Naive thymus-derived CD4-positive, alpha-beta T cell (primary cell): Measurements from ENCODE around the gene UGT2B10. TPM values are rescaled to one million over a fixed set of nuclear protein-coding genes. Genes with fewer than 3 reads are reported as not detected.
"Not testable (repeated sequence)": the region's sequence is repeated elsewhere in the genome, so short reads cannot be mapped to it uniquely, and the experiment has no call there.

ENCODE experiments used
- ATAC-seq: fragments of 150-1000 bp; cut with Tn5 transposase; 2 replicates; pipeline ENCODE4 v1.10.0; 2021; ENCODE audit warnings: mild to moderate bottlenecking, moderate library complexity
- CTCF ChIA-PET: fragments of 350-600 bp; sonication (Branson Sonifier 250); formaldehyde crosslinking; loops from one replicate; lab custom pipeline; 2021; ENCODE audit warnings: antibody characterized with exemption; lab: Charles Lee
- POLR2A ChIA-PET: fragments of 350-600 bp; sonication (Branson Sonifier 250); formaldehyde crosslinking; loops from one replicate; lab custom pipeline; 2021; ENCODE audit warnings: antibody characterized with exemption, inconsistent platforms; lab: Charles Lee
- DNase-seq, 9 donors: peaks; one replicate each; pipeline versions ENCODE4 v3.0.0 to v3.0.0-alpha.2; 2020 to 2022; ENCODE audit warnings: mixed read lengths in 1 of 9
- H3K27ac ChIP-seq: one replicate; pipeline ENCODE4 v1.7.0; 2013; ENCODE audit warnings: mild to moderate bottlenecking, low read depth, low read length, moderate library complexity
- H3K27me3 ChIP-seq, 2 donors: one replicate each; pipeline ENCODE4 v1.7.0; 2013; ENCODE audit warnings: low read length in 2 of 2, mild to moderate bottlenecking in 2 of 2, moderate library complexity in 2 of 2; ENCODE audit not compliant: control insufficient read depth in 2 of 2, insufficient read depth in 2 of 2
- H3K36me3 ChIP-seq, 3 experiments: 1 replicate in 2 of 3; 2 replicates in 1 of 3; pipeline ENCODE4 v1.7.0; 2013; ENCODE audit warnings: low read length in 3 of 3, mild to moderate bottlenecking in 3 of 3, moderate library complexity in 1 of 3; ENCODE audit not compliant: insufficient read depth in 3 of 3, control insufficient read depth in 2 of 3
- H3K4me1 ChIP-seq, 2 donors: one replicate each; pipeline ENCODE4 v1.7.0; 2013; ENCODE audit warnings: low read length in 2 of 2, mild to moderate bottlenecking in 2 of 2, moderate library complexity in 1 of 2; ENCODE audit not compliant: control insufficient read depth in 2 of 2, insufficient read depth in 2 of 2
- H3K4me3 ChIP-seq: 2 replicates; pipeline ENCODE4 v1.7.0; 2013; ENCODE audit warnings: mild to moderate bottlenecking, low read length
- H3K9me3 ChIP-seq, 3 experiments: 1 replicate in 2 of 3; 2 replicates in 1 of 3; pipeline ENCODE4 v1.7.0; 2013; ENCODE audit warnings: low read length in 3 of 3; ENCODE audit not compliant: control insufficient read depth in 2 of 3
- H3K27ac Mint-ChIP-seq, 9 donors: one replicate each; pipeline ENCODE4 v1.8.0; 2020 to 2022; ENCODE audit warnings: mixed read lengths in 9 of 9, mild to moderate bottlenecking in 8 of 9, moderate library complexity in 5 of 9, inconsistent platforms in 2 of 9
- H3K27me3 Mint-ChIP-seq, 5 donors: one replicate each; pipeline ENCODE4 v1.8.0; 2021 to 2022; ENCODE audit warnings: mixed read lengths in 5 of 5, mild to moderate bottlenecking in 1 of 5
- H3K36me3 Mint-ChIP-seq, 5 donors: one replicate each; pipeline ENCODE4 v1.8.0; 2020 to 2022; ENCODE audit warnings: mixed read lengths in 5 of 5, mild to moderate bottlenecking in 3 of 5, inconsistent platforms in 1 of 5
- H3K4me1 Mint-ChIP-seq, 7 donors: one replicate each; pipeline ENCODE4 v1.8.0; 2020 to 2022; ENCODE audit warnings: mixed read lengths in 7 of 7, mild to moderate bottlenecking in 3 of 7, inconsistent platforms in 1 of 7
- H3K4me3 Mint-ChIP-seq, 10 donors: one replicate each; pipeline ENCODE4 v1.8.0; 2020 to 2022; ENCODE audit warnings: mild to moderate bottlenecking in 10 of 10, mixed read lengths in 10 of 10, moderate library complexity in 6 of 10, inconsistent platforms in 2 of 10
- H3K9me3 Mint-ChIP-seq, 11 donors: one replicate each; pipeline ENCODE4 v1.8.0; 2020 to 2022; ENCODE audit warnings: mixed read lengths in 11 of 11, mild to moderate bottlenecking in 4 of 11, inconsistent platforms in 1 of 11, moderate library complexity in 1 of 11
- intact Hi-C, 2 donors: fragments of 100-400 bp; cut with micrococcal nuclease; formaldehyde crosslinking; loops; one replicate each; pipeline ENCODE4 v1.15.1; 2023
- polyA plus RNA-seq, 2 donors: library from polyadenylated mRNA; unstranded; fragments of 300-500 nt; fragmentation: Illumina TruSeq; gene quantifications; one replicate each; pipeline ENCODE4 v1.2.3, GENCODE V29; 2021
- total RNA-seq, 6 experiments: library from RNA in 5 of 6; stranded (reverse) in 5 of 6; gene quantifications; 1 replicate in 5 of 6; 2 replicates in 1 of 6; pipeline ENCODE4 v1.2.3 and lab custom pipeline; 2021 to 2026

Gene UGT2B10
- total and polyA plus RNA-seq, 7 experiments from 2014 or later = not detected

DNA sequence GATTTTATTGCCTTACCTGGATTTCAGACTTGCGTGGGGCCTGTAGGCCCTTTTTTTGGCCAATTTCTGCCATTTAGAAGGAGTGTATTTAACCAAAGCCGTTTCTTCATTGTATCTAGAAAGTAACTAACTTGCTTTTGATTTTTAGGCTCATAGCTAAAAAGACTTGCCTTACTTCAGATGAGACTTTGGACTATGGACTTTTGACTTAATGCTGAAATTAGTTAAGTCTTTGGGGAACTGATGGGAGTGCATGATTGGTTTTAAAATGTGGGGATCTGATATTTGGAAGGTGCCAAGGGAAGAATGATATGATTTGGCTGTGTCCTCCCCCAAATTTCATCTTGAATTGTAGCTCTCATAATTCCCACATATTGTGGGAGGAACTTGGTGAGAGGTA, 7.7 kb upstream of the UGT2B10 start:
- Mint-ChIP-seq H3K4me1 (no peaks in the 10 kb centered on the region), H3K27me3 (peaks cover 0 to 7% (median 0%) of the 10 kb centered on the region in 5 donors), H3K27ac (no peak overlapping the region), H3K9me3 (peaks cover 0 to 7% (median 2%) of the 10 kb centered on the region in 11 donors), H3K4me3 (no peak overlapping the region), H3K36me3 (no peaks in the 10 kb centered on the region)
- H3K4me1 ChIP-seq = no peaks in the 10 kb centered on the region
- CTCF ChIA-PET = no interaction called here
- no peak overlapping the region for H3K4me3 ChIP-seq
- intact Hi-C loops = no loop called here
- POLR2A ChIA-PET = no interaction called here
- DNase-seq = no peak
- H3K36me3 ChIP-seq = no peaks in the 10 kb centered on the region
- no peaks in the 10 kb centered on the region for H3K9me3 ChIP-seq
- H3K27ac ChIP-seq = no peak overlapping the region
- no peaks in the 10 kb centered on the region for H3K27me3 ChIP-seq
- no peak for ATAC-seq

DNA sequence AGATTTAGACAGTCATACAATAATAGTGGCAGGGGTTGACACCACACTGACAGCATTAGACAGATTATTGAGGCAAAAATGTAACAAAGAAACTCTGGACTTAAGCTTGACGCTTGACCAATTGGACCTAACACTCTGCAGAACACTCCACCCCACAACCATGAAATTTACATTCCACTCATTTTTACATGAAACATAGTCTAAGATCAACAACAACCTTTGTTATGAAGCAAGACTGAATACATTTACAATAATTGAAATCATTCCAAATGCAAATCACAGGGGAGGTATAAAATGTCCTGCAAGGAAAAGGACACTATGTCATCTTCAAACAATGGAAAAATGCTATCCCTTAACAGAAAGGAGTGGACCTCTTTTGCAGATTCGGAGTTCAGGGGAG, 4.9 kb upstream of the UGT2B10 start:
- no peak overlapping the region for H3K27ac Mint-ChIP-seq
- peaks cover 0 to 7% (median 2%) of the 10 kb centered on the region in 11 donors for H3K9me3 Mint-ChIP-seq
- CTCF ChIA-PET = no interaction called here
- intact Hi-C loops = no loop called here
- no peaks in the 10 kb centered on the region for H3K36me3 ChIP-seq
- H3K9me3 ChIP-seq = no peaks in the 10 kb centered on the region
- no peaks in the 10 kb centered on the region for H3K36me3 Mint-ChIP-seq
- H3K4me1 ChIP-seq = no peaks in the 10 kb centered on the region
- no peak overlapping the region for H3K4me3 Mint-ChIP-seq
- DNase-seq (no peak), ATAC-seq (no peak)
- H3K4me1 Mint-ChIP-seq = no peaks in the 10 kb centered on the region
- H3K27ac ChIP-seq = no peak overlapping the region
- POLR2A ChIA-PET = no interaction called here
- no peak overlapping the region for H3K4me3 ChIP-seq
- no peaks in the 10 kb centered on the region for H3K27me3 ChIP-seq
- H3K27me3 Mint-ChIP-seq = peaks cover 0 to 3% (median 0%) of the 10 kb centered on the region in 5 donors

DNA sequence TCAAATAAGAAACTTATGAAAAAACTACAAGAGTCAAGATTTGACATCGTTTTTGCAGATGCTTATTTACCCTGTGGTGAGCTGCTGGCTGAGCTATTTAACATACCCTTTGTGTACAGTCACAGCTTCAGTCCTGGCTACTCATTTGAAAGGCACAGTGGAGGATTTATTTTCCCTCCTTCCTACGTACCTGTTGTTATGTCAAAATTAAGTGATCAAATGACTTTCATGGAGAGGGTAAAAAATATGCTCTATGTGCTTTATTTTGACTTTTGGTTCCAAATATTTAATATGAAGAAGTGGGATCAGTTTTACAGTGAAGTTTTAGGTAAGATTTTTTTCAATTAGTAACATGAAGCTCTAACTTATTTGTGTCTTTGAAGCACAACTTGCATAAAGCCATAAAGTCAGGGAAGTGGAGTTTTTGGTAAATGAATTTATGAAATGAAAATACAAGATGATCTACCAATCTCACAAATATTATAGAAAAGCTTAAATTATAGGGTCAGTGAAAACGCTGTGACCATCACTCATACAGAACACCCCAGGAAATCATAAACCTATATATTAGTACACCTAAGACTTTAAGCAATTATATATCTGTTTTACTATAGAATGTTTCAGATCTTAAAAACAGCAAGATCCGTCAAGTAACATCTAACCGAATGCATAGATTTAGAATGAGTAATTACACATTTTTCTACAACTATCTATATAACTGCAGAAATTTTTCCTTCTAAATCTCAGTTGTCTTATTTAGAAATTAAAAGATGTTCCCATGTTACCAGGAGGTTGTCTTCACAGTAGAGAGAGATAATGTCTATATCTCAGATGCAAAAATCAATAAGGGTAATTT, 844 bp downstream of the UGT2B10 start:
- DNase-seq, H3K27ac ChIP-seq, intact Hi-C loops, H3K36me3 Mint-ChIP-seq, H3K27me3 ChIP-seq, ATAC-seq, H3K36me3 ChIP-seq, H3K9me3 ChIP-seq, H3K27ac Mint-ChIP-seq, H3K9me3 Mint-ChIP-seq, H3K4me3 Mint-ChIP-seq, H3K4me1 Mint-ChIP-seq, H3K27me3 Mint-ChIP-seq, H3K4me3 ChIP-seq, H3K4me1 ChIP-seq, POLR2A ChIA-PET, CTCF ChIA-PET: not testable (repeated sequence)

DNA sequence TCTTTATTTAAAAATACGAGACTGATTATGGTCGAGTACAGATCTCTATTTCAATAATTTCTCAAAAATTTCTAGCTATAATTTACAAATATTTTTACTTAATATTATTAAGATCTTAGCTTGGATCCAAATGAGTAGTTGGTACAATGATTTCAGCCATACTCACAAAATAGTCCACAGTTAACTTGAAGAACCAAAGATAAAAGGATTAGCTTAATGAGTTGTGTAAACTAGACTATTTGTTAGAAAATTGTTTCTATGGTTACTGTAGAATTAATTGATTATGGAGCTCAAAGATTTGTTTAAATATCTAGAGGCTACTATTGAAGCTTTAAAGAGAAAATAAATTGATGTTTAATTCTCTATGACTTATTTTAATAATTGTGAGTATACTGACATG, 1.6 kb downstream of the UGT2B10 start:
- Mint-ChIP-seq H3K27ac (no peak overlapping the region), H3K4me1 (no peaks in the 10 kb centered on the region), H3K27me3 (no peaks in the 10 kb centered on the region), H3K9me3 (peaks cover 0 to 2% (median 0%) of the 10 kb centered on the region in 11 donors), H3K36me3 (no peaks in the 10 kb centered on the region), H3K4me3 (no peak overlapping the region)
- CTCF ChIA-PET = no interaction called here
- Histone ChIP-seq H3K9me3 (no peaks in the 10 kb centered on the region), H3K4me3 (no peak overlapping the region), H3K4me1 (no peaks in the 10 kb centered on the region), H3K36me3 (no peaks in the 10 kb centered on the region), H3K27ac (no peak overlapping the region), H3K27me3 (no peaks in the 10 kb centered on the region)
- intact Hi-C loops = no loop called here
- POLR2A ChIA-PET = no interaction called here
- DNase-seq (no peak), ATAC-seq (no peak)

DNA sequence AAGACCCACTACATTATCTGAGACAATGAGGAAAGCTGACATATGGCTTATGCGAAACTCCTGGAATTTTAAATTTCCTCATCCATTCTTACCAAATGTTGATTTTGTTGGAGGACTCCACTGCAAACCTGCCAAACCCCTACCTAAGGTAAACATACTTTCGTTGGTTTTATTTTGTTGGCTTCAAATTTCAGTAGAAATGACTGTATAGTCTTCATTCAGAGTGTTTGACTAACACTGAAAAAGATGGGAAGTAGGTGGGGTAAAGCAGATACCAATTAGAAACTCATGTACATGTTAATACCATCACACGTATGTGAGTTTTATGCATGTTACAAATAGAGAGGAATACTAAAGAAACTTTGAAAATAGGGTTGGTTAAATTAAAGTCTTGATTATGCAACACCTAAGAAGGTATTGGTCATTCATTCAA, 2.3 kb downstream of the UGT2B10 start:
- H3K36me3 Mint-ChIP-seq, intact Hi-C loops: not testable (repeated sequence)

DNA sequence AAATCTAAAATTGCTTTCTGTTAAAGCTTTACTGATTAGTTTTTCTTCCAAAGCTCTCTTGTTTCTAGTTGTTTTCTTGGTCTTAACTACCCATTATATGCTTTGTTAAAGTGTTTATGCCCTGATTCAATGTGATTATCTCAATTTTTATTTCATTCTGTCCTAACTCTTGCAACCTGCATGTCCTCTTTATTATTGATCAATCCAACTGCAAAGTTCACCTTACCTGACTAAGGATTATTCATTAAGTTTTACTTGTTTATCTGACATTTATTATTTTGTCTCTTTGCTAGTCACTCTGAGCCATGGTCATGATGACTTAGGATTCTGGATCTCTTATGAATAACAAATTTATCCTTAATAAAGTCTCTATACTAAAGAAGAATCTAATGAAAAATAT, 15.8 kb downstream of the UGT2B10 start:
- CTCF ChIA-PET = no interaction called here
- no peak overlapping the region for H3K4me3 ChIP-seq
- H3K4me1 Mint-ChIP-seq = peaks cover 0 to 1% (median 0%) of the 10 kb centered on the region in 7 donors
- no peaks in the 10 kb centered on the region for H3K9me3 ChIP-seq
- DNase-seq = no peak
- no peak for ATAC-seq
- no peak overlapping the region for H3K27ac Mint-ChIP-seq
- POLR2A ChIA-PET = no interaction called here
- no peaks in the 10 kb centered on the region for H3K36me3 ChIP-seq
- no peaks in the 10 kb centered on the region for H3K27me3 ChIP-seq
- intact Hi-C loops = no loop called here
- peaks cover 0 to 5% (median 0%) of the 10 kb centered on the region in 5 donors for H3K27me3 Mint-ChIP-seq
- H3K4me1 ChIP-seq = no peaks in the 10 kb centered on the region
- no peak overlapping the region for H3K4me3 Mint-ChIP-seq
- H3K27ac ChIP-seq = no peak overlapping the region
- no peaks in the 10 kb centered on the region for H3K36me3 Mint-ChIP-seq
- no peaks in the 10 kb centered on the region for H3K9me3 Mint-ChIP-seq

More for the DNA sequence above, 2.3 kb downstream of the UGT2B10 start:
- H3K9me3 ChIP-seq, H3K27ac Mint-ChIP-seq, POLR2A ChIA-PET, H3K27me3 ChIP-seq, ATAC-seq, H3K27ac ChIP-seq, H3K36me3 ChIP-seq, H3K4me3 ChIP-seq, H3K27me3 Mint-ChIP-seq, H3K9me3 Mint-ChIP-seq, H3K4me1 Mint-ChIP-seq, CTCF ChIA-PET, DNase-seq, H3K4me3 Mint-ChIP-seq, H3K4me1 ChIP-seq: not testable (repeated sequence)

DNA sequence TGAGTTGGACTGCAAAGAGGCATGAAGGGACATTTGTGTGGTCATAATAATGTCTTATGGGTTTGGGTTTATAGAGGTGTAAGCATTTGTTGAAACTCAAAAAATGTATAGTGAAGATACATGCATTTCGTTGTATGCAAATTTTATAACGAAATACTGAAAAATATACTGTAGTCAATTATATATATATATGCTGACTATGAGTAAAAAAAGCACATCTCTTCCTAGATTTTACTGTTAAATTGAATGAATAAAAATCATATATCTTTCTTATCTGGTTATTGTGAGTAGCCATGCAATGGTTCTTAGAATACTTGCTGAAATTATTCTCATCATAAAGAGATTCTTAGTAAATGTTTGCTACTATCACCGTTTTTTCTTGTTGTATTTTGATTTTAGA, 34.5 kb downstream of the UGT2B10 start:
- no peak for DNase-seq
- no peaks in the 10 kb centered on the region for H3K36me3 ChIP-seq
- no peaks in the 10 kb centered on the region for H3K9me3 ChIP-seq
- POLR2A ChIA-PET = no interaction called here
- no peaks in the 10 kb centered on the region for H3K4me1 ChIP-seq
- ATAC-seq = no peak
- intact Hi-C loops = no loop called here
- peaks cover 0 to 1% (median 0%) of the 10 kb centered on the region in 5 donors for H3K27me3 Mint-ChIP-seq
- H3K9me3 Mint-ChIP-seq = peaks cover 0 to 17% (median 5%) of the 10 kb centered on the region in 11 donors
- CTCF ChIA-PET = no interaction called here
- H3K27ac Mint-ChIP-seq = no peak overlapping the region
- H3K4me3 ChIP-seq = no peak overlapping the region
- no peaks in the 10 kb centered on the region for H3K4me1 Mint-ChIP-seq
- no peaks in the 10 kb centered on the region for H3K36me3 Mint-ChIP-seq
- no peak overlapping the region for H3K4me3 Mint-ChIP-seq
- H3K27me3 ChIP-seq = no peaks in the 10 kb centered on the region
- H3K27ac ChIP-seq = no peak overlapping the region
